Measurements from ENCODE around the gene ZIC4.
A peak's percentile ranks its signal among the peaks of the same experiment; 100 is the strongest.

- TF ChIP-seq POLR2AphosphoS5 (IDR thresholded peaks at IDR 0.05; ENCODE audit: low read depth, low read length) (no peak), TAF1 (IDR thresholded peaks at IDR 0.05; ENCODE audit: borderline replicate concordance, insufficient read depth, low read length) (no peak), FOXP2 (optimal IDR thresholded peaks at IDR 0.05; ENCODE audit: borderline replicate concordance, extremely low read depth, extremely low read length, insufficient read depth) (peak; percentile 27), REST (IDR thresholded peaks at IDR 0.05; ENCODE audit: insufficient read depth in 1 of 2, low read depth in 2 of 2, low read length in 2 of 2) (no peak), SIN3A (IDR thresholded peaks at IDR 0.05; ENCODE audit: borderline replicate concordance, insufficient read depth, low read length) (no peak)
Observed at GRCh38 chr3:147393261-147393942, 12.9 kb downstream of the ZIC4 start.
